Measurements from ENCODE around the gene GNG7. TPM values are rescaled to one million over a fixed set of nuclear protein-coding genes. Genes with fewer than 3 reads are reported as not detected.

The GNG7 gene
- total and polyA plus RNA-seq, 2 donors (not counting 3 experiments of a cell fraction or from before 2014, with no cell fraction given) = 0.29 to 0.84 TPM

GRCh38 chr19:2482354-2483038, 220.0 kb downstream of the GNG7 start:
- CTCF ChIA-PET = no interaction called here
- no peaks in the 10 kb centered on the region for H3K9me1 ChIP-seq (replicated peaks; ENCODE audit: control insufficient read depth, extremely low read depth, insufficient read depth, low read length)
- BruUV-seq (replicated peaks) = no TSS peak
- peaks cover 0 to 4% of the 10 kb centered on the region in 2 experiments for H3K36me3 ChIP-seq (ENCODE audit: control insufficient read depth in 2 of 2, extremely low read depth in 1 of 2, insufficient read depth in 2 of 2, low read length in 2 of 2)
- no peak overlapping the region for H3K4me3 ChIP-seq (replicated peaks in 1 of 3; ENCODE audit: insufficient read depth in 1 of 3, low read depth in 1 of 3, low read length in 3 of 3)
- H3K27ac ChIP-seq (ENCODE audit: insufficient read depth, low read depth, low read length) = no peak overlapping the region
- no peak overlapping the region for H3K9ac ChIP-seq (replicated peaks; ENCODE audit: extremely low read depth, insufficient read depth, low read length)
- dilution Hi-C loops (cut with MboI; ENCODE audit: extremely low pct_ligation_motif_present, low sequenced_read_pairs) = no loop called here
- peaks cover 8% of the 10 kb centered on the region for H3K4me1 ChIP-seq (ENCODE audit: control insufficient read depth, extremely low read depth, insufficient read depth, low read length)
- POLR2A ChIA-PET = no interaction called here
- H3K4me2 ChIP-seq (ENCODE audit: insufficient read depth, low read length) = no peak overlapping the region
- DNase-seq (ENCODE audit: low read depth, low spot score) (no peak), FAIRE-seq (no peak)
- H3K79me2 ChIP-seq (ENCODE audit: control insufficient read depth, insufficient read depth, low read length) = peaks cover 12% of the 10 kb centered on the region
- no peak overlapping the region for H2AFZ ChIP-seq (ENCODE audit: low read depth, low read length)
- no peak for TF ChIP-seq MAX (IDR thresholded peaks at IDR 0.05; ENCODE audit: insufficient read depth, insufficient read length)
- H4K20me1 ChIP-seq (replicated peaks; ENCODE audit: control insufficient read depth, extremely low read depth, insufficient read depth, low read length) = no peaks in the 10 kb centered on the region
- no peaks in the 10 kb centered on the region for H3K27me3 ChIP-seq (ENCODE audit: control insufficient read depth in 2 of 2, insufficient read depth in 2 of 2, low read length in 2 of 2)
- intact Hi-C loops (cut with micrococcal nuclease) = no loop called here
- H3K9me3 ChIP-seq (replicated peaks; ENCODE audit: control insufficient read depth, insufficient read depth, low read length) = no peaks in the 10 kb centered on the region

- Histone ChIP-seq H3K27me3 (ENCODE audit: control insufficient read depth in 2 of 2, insufficient read depth in 2 of 2, low read length in 2 of 2) (no peaks in the 10 kb centered on the region), H4K20me1 (replicated peaks; ENCODE audit: control insufficient read depth, extremely low read depth, insufficient read depth, low read length) (no peaks in the 10 kb centered on the region), H3K4me3 (replicated peaks in 1 of 3; ENCODE audit: insufficient read depth in 1 of 3, low read depth in 1 of 3, low read length in 3 of 3) (no peak overlapping the region), H3K4me2 (ENCODE audit: insufficient read depth, low read length) (no peak overlapping the region), H2AFZ (ENCODE audit: low read depth, low read length) (no peak overlapping the region), H3K9me1 (replicated peaks; ENCODE audit: control insufficient read depth, extremely low read depth, insufficient read depth, low read length) (no peaks in the 10 kb centered on the region), H3K4me1 (ENCODE audit: control insufficient read depth, extremely low read depth, insufficient read depth, low read length) (peaks cover 8% of the 10 kb centered on the region), H3K79me2 (ENCODE audit: control insufficient read depth, insufficient read depth, low read length) (peaks cover 22% of the 10 kb centered on the region), H3K9me3 (replicated peaks; ENCODE audit: control insufficient read depth, insufficient read depth, low read length) (no peaks in the 10 kb centered on the region), H3K36me3 (ENCODE audit: control insufficient read depth in 2 of 2, extremely low read depth in 1 of 2, insufficient read depth in 2 of 2, low read length in 2 of 2) (peaks cover 5 to 7% of the 10 kb centered on the region in 2 experiments), H3K9ac (replicated peaks; ENCODE audit: extremely low read depth, insufficient read depth, low read length) (no peak overlapping the region), H3K27ac (ENCODE audit: insufficient read depth, low read depth, low read length) (no peak overlapping the region)
- intact Hi-C loops (cut with micrococcal nuclease) (no loop called here), dilution Hi-C loops (cut with MboI; ENCODE audit: extremely low pct_ligation_motif_present, low sequenced_read_pairs) (no loop called here)
- TF ChIP-seq EZH2 (IDR thresholded peaks at IDR 0.05; ENCODE audit: borderline replicate concordance, low read depth, low read length, severe bottlenecking) (no peak), CTCF (IDR thresholded peaks at IDR 0.05; ENCODE audit: extremely low read depth in 1 of 2, insufficient read depth in 1 of 2, low read depth in 1 of 2, low read length in 2 of 2) (no peak), POLR2AphosphoS5 (IDR thresholded peaks at IDR 0.05; ENCODE audit: insufficient read depth, low read depth, low read length) (no peak), FOS (IDR thresholded peaks at IDR 0.05; ENCODE audit: borderline replicate concordance, insufficient read depth, low read length) (no peak), POLR2A (IDR thresholded peaks at IDR 0.05; ENCODE audit: low read depth, low read length) (no peak), JUN (IDR thresholded peaks at IDR 0.05; ENCODE audit: borderline replicate concordance, insufficient read depth, insufficient read length, low read depth) (no peak), MYC (IDR thresholded peaks at IDR 0.05; ENCODE audit: low read depth, low read length) (no peak), MAX (IDR thresholded peaks at IDR 0.05; ENCODE audit: insufficient read depth, insufficient read length) (no peak), GATA2 (IDR thresholded peaks at IDR 0.05; ENCODE audit: insufficient read depth, insufficient read length, low read depth, low read length) (no peak)
- BruUV-seq (replicated peaks) = no TSS peak
- ChIA-PET POLR2A (no interaction called here), CTCF (interaction anchor here (1.4 to 2.7 kb wide), 4 partner anchors 62 to 156 kb away, joined by 3 to 20 read pairs (median 10); no protein-coding TSS in a partner anchor)
- no peak for DNase-seq (ENCODE audit: low read depth, low spot score)
- FAIRE-seq = no peak
Measured at GRCh38 chr19:2481466-2481865, 221.0 kb downstream of the GNG7 start.

Measured in endothelial cell of umbilical vein (primary cell).